Thyroid gland (tissue), 4 donors: ENCODE results near the gene KLF8. TPM values are rescaled to one million over a fixed set of nuclear protein-coding genes. Genes with fewer than 3 reads are reported as not detected.

Source experiments
- DNase-seq, 2 donors: peaks; one replicate each; pipeline ENCODE4 v3.0.0-alpha.2; 2019
- H3K27ac ChIP-seq, 3 donors: fragments of 200-600 bp; sonication (generic); 1 replicate in 2 of 3; 2 replicates in 1 of 3; pipeline ENCODE4 v1.5.1; 2016 to 2019; ENCODE audit warnings: mild to moderate bottlenecking in 1 of 3, moderate library complexity in 1 of 3
- H3K27me3 ChIP-seq: fragments of 200-600 bp; sonication (generic); one replicate; pipeline ENCODE4 v1.5.1; 2019
- H3K36me3 ChIP-seq, 2 donors: fragments of 200-600 bp; sonication (generic); one replicate each; pipeline ENCODE4 v1.5.1; 2016 to 2019
- H3K4me1 ChIP-seq, 2 donors: fragments of 200-600 bp; sonication (generic); one replicate each; pipeline ENCODE4 v1.5.1; 2017 to 2019
- H3K4me3 ChIP-seq, 3 donors: fragments of 200-600 bp; sonication (generic); replicated peaks in 1 of 3; 1 replicate in 2 of 3; 2 replicates in 1 of 3; pipeline ENCODE4 v1.5.1; 2016; ENCODE audit warnings: mild to moderate bottlenecking in 1 of 3
- H3K9me3 ChIP-seq: fragments of 200-600 bp; sonication (generic); one replicate; pipeline ENCODE4 v1.5.1; 2017
- POLR2A ChIP-seq, 2 donors: fragments of 450-650 bp; IDR thresholded peaks; one replicate each; pipeline ENCODE4 v1.6.1; 2017; ENCODE audit warnings: antibody characterized with exemption in 2 of 2, mild to moderate bottlenecking in 2 of 2, moderate library complexity in 1 of 2
- WGBS, 2 donors: methylation state at CpG; one replicate each; pipeline ENCODE4 v1.1.5; 2017; 5-methylcytosine and 5-hydroxymethylcytosine counted together
- intact Hi-C: fragments of 100-400 bp; cut with DNase I; formaldehyde crosslinking; loops from one replicate; pipeline ENCODE4 v1.15.1; 2023
- total RNA-seq, 4 donors: library from RNA; depleted of rRNA; stranded (reverse); fragments of >200 nt; gene quantifications; one replicate each; pipeline ENCODE4 v1.2.3, GENCODE V29; 2016
- TF ChIP-seq, protein P1 (sequence below), 6 experiments: fragments of 200-600 bp in 3 of 6; fragments of 450-650 bp in 3 of 6; sonication (generic) in 3 of 6; IDR thresholded peaks; one replicate each; pipeline ENCODE4 v1.5.1; 2016 to 2019; ENCODE audit warnings: antibody characterized with exemption in 6 of 6, mild to moderate bottlenecking in 2 of 6, inconsistent platforms in 1 of 6, moderate library complexity in 1 of 6

KLF8 gene
- total RNA-seq, 4 donors from 2014 or later = 9.0 to 14.3 (median 11.7) TPM

DNA sequence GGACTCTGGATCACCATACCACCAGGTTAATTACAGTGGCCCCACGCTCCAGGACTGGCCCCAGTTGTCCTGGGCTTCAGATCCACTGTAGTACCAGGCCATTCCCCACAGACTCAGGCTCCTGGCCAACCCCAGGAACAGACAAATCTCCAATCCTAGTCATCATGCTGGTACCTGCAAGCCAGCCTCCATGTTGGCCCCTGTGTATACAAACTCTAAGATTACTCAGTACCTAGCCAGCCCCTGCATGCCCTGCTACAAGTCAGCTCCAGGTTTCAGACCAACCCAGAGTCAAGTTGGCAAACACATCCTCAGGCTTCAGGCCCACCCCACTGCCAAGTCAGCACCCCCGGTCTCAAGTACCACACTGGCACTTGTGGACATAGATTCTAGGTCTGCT, 85.9 kb downstream of the KLF8 start:
- no peak overlapping the region for H3K27ac ChIP-seq
- no peak overlapping the region for H3K4me3 ChIP-seq
- DNase-seq = no peak
- H3K9me3 ChIP-seq = no peaks in the 10 kb centered on the region
- H3K27me3 ChIP-seq = no peaks in the 10 kb centered on the region
- no peaks in the 10 kb centered on the region for H3K4me1 ChIP-seq
- no peaks in the 10 kb centered on the region for H3K36me3 ChIP-seq
- intact Hi-C loops = no loop called here
- TF ChIP-seq, protein P1, sequence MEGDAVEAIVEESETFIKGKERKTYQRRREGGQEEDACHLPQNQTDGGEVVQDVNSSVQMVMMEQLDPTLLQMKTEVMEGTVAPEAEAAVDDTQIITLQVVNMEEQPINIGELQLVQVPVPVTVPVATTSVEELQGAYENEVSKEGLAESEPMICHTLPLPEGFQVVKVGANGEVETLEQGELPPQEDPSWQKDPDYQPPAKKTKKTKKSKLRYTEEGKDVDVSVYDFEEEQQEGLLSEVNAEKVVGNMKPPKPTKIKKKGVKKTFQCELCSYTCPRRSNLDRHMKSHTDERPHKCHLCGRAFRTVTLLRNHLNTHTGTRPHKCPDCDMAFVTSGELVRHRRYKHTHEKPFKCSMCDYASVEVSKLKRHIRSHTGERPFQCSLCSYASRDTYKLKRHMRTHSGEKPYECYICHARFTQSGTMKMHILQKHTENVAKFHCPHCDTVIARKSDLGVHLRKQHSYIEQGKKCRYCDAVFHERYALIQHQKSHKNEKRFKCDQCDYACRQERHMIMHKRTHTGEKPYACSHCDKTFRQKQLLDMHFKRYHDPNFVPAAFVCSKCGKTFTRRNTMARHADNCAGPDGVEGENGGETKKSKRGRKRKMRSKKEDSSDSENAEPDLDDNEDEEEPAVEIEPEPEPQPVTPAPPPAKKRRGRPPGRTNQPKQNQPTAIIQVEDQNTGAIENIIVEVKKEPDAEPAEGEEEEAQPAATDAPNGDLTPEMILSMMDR (IDR thresholded peaks at IDR 0.05) = no peak
- 83 to 88% methylated on average over 1 of the region's 2 CpGs for WGBS, 2 donors

DNA sequence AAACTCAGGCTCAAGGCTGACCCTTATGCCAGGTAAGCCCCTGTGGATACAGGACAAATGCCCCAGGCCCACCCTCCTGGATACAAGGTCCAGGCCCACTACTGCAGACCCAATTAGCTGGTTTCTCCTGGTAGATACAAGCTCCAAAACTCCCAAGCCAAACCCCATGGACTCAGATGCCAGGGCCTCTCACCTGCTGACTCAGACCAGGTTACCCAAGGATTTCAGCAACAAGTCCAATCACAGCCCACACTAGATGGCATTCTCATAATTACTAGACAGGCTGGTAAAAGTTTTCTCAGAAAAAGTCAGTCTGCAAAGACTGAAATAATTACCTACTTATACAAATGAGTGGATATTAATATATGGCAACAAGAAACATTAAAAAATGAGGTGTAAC, 87.0 kb downstream of the KLF8 start:
- no peaks in the 10 kb centered on the region for H3K4me1 ChIP-seq
- no peak overlapping the region for H3K27ac ChIP-seq
- DNase-seq = no peak
- intact Hi-C loops = no loop called here
- no peak overlapping the region for H3K4me3 ChIP-seq
- H3K9me3 ChIP-seq = no peaks in the 10 kb centered on the region
- TF ChIP-seq POLR2A (IDR thresholded peaks at IDR 0.05) = no peak
- TF ChIP-seq, protein P1 (IDR thresholded peaks at IDR 0.05) = no peak
- H3K27me3 ChIP-seq = no peaks in the 10 kb centered on the region
- H3K36me3 ChIP-seq = no peaks in the 10 kb centered on the region
